NCI-H526 (cell line): ENCODE results near the gene CAPN1.

ENCODE experiments used
- DNase-seq, 2 experiments: peaks; one replicate each; lab custom pipeline; 2025; lab: John Stamatoyannopoulos, UW

The CAPN1 gene

DNA sequence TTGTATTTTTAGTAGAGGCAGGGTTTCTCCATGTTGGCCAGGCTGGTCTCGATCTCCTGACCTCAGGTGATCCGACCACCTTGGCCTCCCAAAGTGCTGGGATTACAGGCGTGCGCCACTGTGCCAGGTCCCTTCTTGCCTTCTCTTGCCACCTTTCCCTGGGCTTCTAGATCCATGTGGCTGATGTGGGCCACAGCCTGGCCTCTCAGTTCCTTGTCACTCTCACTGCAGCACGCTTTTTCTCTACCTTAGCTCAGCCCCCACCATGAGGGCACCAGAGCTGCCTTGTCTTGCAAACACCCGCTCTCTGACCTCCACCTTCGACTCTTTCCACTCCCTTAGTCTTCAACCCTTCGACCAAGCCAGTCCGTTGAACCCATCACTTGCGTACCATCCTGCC lies 7.5 kb downstream of the CAPN1 start:
- DNase-seq, result no peak

DNA sequence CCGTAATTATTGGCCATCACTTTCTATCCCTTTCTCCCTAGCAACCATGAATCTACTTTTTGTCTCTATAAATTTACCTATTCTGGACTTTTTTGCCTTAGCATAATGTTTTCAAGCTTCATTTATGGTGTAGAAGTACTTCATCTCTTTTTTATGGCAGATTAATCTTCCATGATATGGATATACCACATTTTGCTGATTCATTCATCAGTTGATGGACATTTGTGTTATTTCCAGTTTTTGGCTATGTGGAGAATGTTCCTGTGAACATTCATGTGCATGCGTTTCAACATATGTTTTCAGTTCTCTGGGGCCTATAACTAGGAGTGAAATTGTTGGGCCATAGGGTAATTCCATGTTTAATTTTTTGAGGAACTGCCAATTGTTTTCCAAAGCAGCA lies 12.8 kb downstream of the CAPN1 start:
- no peak for DNase-seq

DNA sequence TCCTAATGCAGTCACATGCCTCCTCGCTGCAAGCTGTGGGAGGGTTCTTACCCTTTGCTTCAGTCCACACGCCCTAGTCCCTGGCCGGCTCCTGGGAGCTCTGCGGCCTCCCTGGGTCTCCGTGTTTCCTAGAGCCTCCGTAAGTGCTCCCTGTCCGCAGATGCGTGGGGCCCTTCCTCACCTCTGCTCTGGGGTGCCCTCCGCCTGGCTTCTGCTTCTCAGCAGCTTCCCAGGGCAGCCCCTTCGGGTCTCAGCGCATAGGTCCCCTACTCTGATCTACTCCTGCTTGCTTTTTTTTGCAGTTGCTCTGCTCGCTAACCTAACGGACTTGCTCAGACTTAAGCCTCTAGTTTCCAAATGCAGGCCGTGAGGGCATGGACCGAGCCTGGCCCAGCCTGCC lies 22.4 kb downstream of the CAPN1 start:
- no peak for DNase-seq

DNA sequence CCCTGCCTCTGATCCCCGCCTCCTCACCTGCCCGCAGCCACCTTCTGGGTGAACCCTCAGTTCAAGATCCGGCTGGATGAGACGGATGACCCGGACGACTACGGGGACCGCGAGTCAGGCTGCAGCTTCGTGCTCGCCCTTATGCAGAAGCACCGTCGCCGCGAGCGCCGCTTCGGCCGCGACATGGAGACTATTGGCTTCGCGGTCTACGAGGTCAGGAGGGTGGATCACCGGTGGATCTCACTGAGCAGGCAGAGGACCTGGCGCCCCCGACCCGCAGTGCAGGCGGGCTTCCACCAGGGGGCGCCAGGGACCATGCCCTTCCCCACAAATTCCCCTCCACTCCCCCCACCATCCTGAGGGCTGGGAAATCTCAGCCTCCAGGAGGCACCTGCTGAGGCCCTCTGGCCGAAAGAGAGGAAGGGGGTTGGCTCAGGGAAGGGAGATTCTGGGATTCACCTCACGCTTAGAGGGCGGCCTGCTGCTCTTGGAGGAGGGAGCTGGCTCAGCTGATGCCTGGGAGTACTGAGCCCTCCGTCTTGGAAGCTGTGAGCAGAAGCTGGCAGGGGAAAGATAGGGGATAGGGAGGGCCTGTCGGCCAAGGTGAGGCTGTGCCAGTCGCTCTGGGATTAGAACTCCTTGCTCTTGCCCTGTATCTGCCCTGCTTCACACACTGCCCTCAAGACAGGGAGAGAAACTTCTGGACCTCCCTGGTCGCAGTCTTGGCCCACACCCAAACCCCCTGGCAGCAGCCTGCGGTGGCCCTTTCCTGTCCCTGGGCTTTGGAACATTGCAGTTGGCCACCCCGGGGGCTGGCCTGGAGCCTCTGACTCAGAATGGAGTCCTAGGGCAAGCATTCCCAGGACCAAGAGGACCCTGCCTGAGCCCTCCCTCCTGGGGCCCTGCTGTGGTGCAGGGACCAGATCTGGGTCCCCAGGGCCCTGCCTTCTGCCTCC lies 23.2 kb downstream of the CAPN1 start:
- peak in 1 of 2 experiments; percentile 62 for DNase-seq

DNA sequence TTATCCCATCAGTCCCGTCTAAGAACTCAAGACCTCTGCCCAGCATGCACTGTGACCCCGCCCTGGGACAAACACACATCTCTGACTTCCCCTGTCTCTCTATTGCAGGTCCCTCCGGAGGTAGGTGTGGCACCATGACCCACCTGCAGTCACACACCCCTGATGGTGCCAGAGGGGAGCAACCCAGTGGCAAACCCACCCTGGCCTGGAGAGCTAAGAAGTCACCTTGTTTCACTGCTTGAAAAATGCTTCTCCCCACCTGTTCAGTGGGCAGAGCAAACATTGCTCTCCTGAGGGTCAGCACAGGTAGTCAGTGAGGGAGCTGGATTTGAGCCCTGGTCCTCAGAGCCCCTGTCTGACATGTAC lies 23.9 kb downstream of the CAPN1 start:
- DNase-seq, result no peak

DNA sequence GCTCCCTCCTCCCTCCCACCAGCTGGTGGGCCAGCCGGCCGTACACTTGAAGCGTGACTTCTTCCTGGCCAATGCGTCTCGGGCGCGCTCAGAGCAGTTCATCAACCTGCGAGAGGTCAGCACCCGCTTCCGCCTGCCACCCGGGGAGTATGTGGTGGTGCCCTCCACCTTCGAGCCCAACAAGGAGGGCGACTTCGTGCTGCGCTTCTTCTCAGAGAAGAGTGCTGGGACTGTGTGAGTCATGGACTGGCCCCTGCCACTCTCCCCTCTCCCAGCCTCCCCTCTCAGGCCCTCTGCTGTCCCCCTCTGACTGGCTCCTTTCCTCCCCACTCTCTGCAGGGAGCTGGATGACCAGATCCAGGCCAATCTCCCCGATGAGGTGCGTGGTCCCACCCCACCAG lies 24.7 kb downstream of the CAPN1 start:
- no peak for DNase-seq

DNA sequence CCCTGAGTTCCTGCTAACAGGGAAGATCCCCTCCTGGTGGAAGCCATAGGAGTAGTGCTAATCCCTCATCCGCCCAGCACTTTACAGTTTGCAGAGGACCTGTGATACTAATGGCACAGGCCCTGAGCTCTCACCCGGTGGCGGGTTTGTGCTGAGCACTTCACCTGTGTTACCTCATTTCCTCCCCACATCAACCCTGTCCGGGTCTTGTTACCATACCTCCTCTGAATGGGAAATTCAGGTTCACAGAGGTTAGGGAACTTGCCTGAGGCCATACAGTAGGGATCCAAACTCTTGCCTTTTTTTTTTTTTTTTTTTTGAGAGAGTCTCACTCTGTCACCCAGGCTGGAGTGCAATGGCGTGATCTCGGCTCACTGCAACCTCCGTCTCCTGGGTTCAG lies 25.2 kb downstream of the CAPN1 start:
- no peak for DNase-seq

DNA sequence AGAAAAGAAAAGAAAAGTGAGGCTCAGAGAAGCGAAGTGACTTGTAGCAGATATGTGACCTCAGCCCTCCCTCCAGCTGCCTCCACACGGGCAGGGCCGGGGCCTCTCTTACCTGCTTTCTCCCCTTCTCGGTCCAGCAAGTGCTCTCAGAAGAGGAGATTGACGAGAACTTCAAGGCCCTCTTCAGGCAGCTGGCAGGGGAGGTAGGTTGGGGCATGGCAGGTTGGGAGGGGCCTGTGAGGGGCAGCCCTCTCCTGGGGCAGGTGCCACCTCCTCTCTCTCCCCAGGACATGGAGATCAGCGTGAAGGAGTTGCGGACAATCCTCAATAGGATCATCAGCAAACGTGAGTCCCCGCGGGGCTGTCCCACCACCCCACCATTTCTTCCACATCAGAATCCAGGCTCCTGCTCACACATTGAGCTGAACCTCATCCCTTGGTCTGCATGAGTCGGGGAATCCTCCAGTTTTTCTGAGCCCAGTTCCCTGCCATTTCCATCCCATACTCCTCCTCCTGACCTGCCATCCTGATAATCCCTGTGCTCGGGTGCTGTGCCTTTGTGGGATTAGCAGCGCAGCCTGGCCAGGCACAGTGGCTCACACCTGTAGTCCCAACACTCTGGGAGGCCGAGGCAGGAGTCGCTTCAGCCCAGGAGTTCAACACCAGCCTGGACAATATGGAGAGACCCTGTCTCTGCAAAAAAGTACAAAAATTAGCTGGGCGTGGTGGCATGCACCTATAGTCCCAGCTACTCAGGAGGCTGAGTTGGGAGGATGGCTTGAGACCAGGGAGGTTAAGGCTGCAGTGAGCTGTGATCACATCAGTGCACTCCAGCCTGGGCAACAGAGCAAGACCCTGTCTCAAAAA lies 26.4 kb downstream of the CAPN1 start:
- no peak for DNase-seq

DNA sequence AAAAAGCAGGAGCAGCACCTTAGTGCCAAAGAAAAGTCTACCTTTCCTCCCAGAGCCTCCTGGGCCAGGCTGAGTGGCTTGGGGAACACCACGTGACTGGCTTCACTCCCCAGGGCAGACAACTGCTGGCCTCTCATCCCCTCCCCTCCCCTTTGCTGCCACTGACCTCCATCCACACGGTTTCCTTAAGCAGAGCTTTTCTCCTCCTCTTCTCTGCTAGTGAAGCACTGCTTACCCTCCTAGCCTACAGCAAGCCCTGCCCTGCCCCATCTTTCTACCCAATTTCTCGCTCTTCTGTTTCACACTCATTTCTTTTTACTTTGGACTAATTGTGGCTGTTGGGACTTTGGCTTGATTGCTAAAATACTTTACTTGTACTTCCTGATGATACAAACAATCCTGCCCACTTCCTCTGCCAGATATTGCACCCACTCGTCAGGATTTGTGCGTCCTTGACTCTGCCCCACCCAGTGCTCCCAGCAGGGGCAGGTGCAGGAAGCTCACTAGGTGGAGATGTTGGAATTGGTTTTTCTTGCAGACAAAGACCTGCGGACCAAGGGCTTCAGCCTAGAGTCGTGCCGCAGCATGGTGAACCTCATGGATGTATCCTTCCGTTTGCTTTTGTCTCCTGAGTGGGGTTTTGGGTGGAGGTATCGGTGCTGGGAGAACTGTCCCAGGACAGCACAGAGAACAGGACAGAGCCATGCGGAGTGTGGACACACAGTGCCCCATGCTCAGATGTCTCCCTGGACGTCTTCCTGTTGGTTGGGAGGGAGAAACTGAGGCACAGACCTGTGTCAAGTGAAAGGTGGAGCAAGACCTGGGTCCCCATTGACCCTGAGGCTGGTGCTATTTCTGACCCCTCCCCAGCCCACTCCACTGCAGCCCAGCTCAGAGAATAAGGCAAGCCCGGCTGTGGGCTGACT lies 27.3 kb downstream of the CAPN1 start:
- no peak for DNase-seq

DNA sequence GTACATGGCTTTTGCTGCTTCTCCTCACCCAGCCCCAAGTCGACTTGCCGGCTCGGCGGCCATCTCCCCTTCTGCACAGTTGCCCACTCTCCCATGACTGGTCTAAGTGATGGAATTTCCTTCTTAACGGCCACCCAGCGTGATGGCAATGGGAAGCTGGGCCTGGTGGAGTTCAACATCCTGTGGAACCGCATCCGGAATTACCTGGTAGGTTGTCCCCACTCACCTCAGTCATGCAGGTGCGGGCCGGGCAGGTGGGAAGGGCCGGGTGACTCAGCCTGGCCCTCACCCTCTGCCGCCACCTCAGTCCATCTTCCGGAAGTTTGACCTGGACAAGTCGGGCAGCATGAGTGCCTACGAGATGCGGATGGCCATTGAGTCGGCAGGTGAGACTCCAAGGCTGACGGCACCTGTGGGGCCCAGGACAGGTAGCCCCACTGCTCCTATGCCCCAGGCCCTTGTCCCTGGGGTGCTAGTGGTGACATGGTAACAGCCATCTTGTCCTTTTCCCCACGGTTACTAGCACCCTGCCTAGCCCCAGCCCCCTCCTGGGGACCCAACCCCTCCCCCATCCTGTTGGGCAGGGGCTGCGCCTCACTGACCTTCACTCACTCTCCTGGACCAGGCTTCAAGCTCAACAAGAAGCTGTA lies 28.1 kb downstream of the CAPN1 start:
- DNase-seq, result no peak

DNA sequence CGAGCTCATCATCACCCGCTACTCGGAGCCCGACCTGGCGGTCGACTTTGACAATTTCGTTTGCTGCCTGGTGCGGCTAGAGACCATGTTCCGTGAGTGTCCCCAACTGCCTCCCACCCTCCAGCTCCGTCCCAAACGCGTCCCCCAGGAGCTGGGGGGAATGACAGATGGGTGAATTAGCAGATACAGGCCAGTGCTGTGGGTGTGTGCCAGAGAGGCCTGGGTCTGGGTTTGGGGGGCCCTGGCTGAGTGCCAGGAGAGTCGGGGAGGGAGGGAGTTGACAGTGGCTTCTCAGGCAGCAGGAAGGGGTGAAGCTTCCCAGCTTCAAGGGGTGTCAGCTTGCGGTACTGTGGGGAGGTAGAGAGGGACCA lies 28.6 kb downstream of the CAPN1 start:
- no peak for DNase-seq

DNA sequence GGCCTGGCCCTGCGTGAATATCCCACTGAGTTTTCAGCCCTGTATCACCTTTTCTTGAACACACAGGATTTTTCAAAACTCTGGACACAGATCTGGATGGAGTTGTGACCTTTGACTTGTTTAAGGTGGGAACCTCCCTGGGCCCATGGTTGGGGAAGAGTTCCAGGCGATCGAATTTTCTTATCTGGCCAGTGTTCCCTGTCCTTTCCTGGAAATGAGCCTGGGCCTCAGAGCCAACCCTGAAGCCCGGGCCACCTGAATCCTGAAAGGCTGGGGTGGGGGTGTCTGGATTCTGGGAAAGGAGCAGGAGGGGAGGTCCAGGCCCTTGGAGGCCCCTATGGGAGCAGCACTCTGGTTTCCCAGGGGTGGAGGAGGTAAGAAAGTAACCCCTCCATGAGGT lies 29.0 kb downstream of the CAPN1 start:
- DNase-seq, result no peak

DNA sequence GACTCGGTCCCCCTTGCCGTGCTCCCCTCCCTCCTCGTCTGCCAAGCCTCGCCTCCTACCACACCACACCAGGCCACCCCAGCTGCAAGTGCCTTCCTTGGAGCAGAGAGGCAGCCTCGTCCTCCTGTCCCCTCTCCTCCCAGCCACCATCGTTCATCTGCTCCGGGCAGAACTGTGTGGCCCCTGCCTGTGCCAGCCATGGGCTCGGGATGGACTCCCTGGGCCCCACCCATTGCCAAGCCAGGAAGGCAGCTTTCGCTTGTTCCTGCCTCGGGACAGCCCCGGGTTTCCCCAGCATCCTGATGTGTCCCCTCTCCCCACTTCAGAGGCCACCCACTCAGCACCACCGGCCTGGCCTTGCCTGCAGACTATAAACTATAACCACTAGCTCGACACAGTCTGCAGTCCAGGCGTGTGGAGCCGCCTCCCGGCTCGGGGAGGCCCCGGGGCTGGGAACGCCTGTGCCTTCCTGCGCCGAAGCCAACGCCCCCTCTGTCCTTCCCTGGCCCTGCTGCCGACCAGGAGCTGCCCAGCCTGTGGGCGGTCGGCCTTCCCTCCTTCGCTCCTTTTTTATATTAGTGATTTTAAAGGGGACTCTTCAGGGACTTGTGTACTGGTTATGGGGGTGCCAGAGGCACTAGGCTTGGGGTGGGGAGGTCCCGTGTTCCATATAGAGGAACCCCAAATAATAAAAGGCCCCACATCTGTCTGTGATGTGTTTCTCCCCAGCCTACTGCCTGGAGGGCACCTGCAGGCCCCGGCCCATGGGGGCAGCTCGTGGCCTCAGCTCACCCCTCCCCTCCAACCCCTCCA lies 29.8 kb downstream of the CAPN1 start:
- no peak for DNase-seq

DNA sequence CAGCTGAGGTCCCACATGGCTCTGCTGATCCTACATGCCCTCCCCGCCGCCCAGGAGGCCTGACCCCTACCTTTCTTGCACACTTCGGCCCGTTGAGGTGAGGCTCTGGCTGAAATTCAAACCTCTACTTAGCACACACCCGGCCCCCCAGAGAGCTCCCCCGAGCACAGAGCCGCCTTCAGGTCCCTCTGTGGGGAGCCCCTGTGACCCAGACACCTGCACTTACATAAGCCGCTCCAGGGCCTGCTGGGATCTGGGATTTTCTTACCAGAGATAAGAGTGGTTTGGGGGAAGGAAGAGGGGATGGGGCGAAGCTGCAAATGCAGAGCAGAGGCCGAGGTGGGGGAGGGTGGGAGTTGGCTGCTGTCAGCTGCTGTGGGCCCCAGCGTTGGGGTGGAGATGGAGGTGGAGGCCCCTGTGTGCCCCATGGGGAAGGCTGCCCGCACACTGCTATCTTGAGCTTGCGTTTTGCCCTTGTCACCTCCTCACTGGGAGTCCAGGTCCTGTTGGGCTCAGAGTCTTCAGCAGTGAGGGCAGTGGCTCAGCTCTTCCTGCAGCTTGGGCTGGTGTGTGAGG lies 30.6 kb downstream of the CAPN1 start:
- DNase-seq, result no peak

DNA sequence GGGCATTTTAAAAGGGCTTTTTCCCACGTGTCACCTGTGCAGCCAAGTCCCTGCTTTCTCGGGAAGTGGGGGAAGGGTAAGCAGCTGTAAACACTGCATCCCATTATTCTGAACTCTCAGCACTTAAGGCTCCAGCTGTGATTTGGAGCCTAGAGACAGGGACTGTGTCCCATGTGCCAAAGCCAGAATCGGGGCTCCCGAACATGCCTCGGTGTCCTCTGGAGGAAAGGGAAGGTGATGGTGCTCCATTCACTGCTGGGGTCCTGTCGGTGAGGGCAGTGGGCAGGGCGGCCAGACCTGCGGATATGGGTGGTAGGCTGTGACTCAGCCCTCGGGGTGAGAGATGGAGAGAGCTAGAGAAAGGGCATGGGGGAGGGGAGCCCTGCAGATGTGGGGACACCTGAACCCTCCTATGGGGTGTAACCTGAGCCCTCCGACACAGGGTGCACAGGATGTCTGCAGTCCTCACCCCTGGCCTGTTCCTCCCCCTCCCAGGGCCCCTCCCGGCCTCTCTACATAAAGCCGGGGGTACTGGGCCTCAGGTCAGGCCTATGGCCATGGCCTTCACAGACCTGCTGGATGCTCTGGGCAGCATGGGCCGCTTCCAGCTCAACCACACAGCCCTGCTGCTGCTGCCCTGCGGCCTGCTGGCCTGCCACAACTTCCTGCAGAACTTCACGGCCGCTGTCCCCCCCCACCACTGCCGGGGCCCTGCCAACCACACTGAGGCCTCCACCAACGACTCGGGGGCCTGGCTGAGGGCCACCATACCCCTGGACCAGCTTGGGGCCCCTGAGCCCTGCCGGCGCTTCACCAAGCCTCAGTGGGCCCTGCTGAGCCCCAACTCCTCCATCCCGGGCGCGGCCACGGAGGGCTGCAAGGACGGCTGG lies 31.8 kb downstream of the CAPN1 start:
- DNase-seq, result no peak

DNA sequence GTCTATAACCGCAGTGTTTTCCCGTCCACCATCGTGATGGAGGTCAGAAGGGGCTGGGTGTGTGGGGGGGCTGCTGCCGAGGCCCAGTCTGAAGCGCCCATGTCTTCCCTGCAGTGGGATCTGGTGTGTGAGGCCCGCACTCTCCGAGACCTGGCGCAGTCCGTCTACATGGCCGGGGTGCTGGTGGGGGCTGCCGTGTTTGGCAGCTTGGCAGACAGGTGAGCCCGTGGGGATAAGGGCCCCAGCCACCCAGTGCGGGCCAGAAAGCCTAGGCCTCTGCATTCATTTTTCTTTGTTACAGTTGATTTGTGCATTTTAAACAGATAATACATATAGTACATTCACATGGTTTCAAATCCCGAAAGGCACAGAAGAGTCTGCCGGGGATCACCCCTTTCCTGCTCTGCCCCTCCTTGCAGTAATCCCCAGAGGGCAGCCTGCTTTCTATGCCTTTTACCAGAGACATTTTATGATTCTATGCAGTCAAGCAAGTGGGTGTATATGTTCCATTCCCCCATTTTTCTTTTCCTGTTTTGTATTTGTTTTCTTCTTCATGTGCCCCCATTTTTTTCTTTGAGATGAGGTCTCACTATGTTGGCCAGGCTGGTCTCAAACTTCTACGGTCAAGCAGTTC lies 32.6 kb downstream of the CAPN1 start:
- DNase-seq, result no peak

DNA sequence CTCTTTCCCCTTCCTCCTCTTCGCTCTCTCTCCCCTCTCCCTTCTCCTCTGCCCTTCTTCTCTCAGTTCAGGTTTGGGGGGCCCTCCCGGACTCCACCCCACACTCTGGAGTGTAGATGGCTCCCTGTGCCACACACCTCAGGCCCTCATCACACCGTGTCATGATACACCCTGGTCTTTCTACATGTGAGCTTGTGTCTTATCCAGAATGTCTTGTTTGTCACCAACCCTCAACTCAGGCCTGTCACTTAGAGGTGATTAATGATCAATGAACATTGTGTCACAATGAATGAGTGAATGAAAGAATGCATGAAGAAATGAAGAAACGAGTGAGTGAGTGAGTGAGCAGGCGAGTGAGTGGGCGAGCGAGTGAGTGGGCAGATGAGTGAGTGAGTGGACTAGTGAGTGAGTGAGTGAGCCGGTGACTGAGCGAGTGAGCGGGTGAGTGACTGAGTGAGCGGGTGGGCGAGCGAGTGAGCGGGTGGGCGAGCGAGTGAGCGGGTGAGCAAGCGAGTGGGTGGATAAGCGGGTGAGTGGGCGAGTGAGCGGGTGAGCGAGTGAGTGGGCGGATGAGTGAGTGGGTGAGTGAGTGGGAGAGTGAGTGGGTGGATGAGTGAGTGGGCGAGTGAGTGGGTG lies 33.8 kb downstream of the CAPN1 start:
- no peak for DNase-seq

DNA sequence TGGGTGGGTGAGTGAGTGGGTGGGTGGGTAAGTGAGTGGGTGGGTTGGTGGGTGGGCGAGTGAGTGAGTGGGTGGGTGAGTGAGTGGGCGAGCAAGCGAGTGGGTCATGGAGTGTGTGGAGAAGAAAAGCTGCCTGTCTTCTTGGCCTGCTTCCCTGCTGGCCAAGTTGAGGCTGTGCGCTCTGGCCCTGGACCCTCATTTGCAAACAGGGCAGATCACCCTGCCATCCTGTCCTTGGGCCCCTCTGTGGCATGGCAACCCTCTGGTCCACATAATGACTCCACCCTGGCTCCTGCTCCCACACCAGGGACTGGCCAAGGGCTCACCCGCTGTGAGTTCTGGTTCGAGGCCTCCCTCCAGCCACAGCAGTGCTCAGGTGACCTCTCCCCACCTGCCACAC lies 35.1 kb downstream of the CAPN1 start:
- no peak for DNase-seq
